ENCODE measurements around the gene DNAJC15.
"Not testable (repeated sequence)": the region's sequence is repeated elsewhere in the genome, so short reads cannot be mapped to it uniquely, and the experiment has no call there.

DNAJC15 gene

DNA sequence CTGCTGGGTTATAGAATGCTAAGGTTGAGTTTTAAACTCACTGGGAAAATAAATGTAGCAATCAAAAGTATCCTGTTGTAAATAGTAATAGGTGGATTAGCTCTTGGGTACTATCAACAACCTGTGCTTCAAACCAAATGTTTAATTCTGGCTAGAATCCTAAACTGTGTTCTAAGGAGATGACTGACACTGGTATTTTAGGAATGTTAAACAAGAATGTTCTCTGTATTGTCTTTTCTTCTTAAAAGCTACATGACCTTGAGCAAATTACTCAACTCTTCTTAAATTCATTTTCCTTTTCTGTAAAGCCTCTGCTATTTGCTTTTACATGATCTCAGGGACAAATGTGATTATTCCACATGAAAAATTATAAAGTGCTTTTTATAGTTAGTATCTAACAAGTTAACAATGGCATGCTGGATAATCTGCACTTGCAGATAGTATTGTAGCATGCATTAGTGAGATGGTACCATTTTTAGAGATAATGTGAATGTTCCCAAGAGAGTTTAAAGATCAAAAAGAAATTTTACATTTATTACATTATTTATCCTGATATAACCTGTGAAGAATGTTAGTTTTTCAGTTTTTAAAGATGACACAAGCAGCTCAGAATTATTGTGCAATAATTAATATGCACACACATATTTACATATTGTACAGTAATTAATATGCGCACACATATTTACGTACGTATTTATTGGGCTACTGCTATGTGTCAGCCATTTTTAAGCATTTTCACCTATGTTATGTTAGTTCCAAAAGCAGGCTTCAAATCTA is 17.7 kb upstream of the DNAJC15 start:
- DNase-seq (ENCODE audit: low spot score): peak; percentile 53

- peak; percentile 33 for DNase-seq (ENCODE audit: low spot score)
Observed at GRCh38 chr13:43006893-43007631, 16.3 kb upstream of the DNAJC15 start.

GRCh38 chr13:43008596-43008995 is 14.8 kb upstream of the DNAJC15 start:
- DNase-seq (ENCODE audit: low spot score): no peak

- DNase-seq (ENCODE audit: low spot score): peak; percentile 51
Observed at GRCh38 chr13:43009506-43009905, 13.9 kb upstream of the DNAJC15 start.

DNA sequence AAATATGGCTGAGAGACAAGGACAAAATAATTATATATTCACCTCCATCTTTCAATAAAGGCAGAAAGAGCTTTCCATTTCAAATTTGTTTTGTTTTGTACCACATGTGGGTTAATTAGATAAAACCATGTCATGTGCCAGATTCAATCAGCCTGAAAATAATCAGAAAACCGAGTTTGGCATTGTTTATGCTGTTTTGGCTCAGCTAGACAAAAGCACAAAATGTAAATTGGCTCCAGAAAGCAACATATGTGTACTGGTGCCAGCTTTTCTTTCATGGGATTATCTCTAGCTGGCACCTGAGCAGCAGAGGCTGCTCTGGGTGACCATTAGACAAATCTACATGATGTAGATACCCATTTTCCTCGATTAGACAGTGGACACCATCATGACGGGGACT is 9.2 kb upstream of the DNAJC15 start:
- DNase-seq (ENCODE audit: low spot score): no peak

DNA sequence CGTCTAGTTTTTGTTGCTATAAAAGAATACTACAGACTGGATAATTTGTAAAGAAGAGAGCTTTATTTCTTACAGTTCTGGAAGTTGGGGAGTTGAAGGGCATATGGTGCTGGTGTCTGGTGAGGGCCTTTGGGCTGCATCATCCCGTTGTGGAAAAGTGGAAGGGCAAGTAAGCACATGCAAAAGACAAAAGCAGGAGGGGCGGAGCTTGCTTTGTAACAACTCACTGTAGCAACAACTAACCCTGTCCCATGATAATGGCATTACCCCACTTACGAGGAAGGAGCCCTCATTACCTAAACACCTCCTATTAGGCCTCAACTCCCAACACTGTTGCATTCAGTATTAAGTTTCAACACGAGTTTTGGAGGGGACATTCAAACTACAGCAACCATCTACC is 7.2 kb upstream of the DNAJC15 start:
- DNase-seq (ENCODE audit: low spot score): no peak

DNA sequence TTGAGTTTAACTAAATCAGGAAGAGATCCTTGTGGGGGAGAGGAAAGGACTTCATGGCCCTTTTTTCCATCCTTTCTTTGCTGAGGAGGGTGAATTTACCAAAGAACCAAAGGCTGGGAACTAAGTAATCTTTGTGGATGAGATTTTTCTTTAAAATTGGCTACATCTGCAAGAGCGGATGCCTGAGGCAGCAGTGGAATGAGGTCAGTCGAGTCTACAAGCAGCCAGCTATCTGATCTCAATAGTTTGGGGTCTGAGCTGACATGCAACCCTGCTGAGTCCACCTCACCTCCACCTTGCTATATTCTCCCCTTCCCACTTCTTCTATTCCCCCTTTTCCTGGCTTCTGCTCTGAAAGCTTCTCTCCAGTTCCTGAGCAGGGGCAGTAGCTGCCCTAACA is 3.6 kb upstream of the DNAJC15 start:
- peak; percentile 25 for DNase-seq (ENCODE audit: low spot score)

GRCh38 chr13:43020794-43021193 is 2.6 kb upstream of the DNAJC15 start:
- no peak for DNase-seq (ENCODE audit: low spot score)

DNA sequence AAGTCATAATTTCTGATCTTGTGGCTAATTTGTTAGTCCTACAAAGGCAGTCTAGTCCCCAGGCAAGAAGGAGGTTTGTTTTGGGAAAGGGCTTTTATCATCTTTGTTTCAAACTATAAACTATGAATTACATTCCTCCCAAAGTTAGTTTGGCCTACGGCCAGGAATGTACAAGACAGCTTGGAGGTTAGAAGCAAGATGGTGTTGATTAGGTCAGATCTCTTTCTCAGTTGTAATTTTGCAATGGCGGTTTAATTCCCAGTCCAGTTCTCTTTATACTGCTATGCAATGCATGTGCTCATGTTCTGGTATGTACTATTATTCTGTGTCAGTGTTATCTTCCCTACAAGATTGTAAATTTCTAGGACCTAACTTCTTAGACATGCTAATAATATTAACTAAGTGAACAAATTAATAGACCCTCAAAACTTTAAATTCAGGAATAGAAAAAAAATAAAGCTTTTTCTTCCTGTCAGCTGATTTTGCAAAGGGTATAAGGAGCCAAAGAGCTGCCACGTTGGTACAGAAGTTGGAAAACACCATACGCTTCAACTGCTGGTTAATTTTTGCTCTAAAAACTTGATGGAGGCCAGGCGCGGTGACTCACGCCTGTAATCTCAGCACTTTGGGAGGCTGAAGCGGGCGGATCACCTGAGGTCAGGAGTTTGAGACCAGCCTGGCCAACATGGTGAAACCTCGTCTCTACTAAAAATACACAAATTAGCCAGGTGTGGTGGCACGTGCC is 1.3 kb upstream of the DNAJC15 start:
- DNase-seq (ENCODE audit: low spot score): peak; percentile 16

GRCh38 chr13:43022934-43023288 is 475 bp upstream of the DNAJC15 start:
- no peak for DNase-seq (ENCODE audit: low spot score)

DNA sequence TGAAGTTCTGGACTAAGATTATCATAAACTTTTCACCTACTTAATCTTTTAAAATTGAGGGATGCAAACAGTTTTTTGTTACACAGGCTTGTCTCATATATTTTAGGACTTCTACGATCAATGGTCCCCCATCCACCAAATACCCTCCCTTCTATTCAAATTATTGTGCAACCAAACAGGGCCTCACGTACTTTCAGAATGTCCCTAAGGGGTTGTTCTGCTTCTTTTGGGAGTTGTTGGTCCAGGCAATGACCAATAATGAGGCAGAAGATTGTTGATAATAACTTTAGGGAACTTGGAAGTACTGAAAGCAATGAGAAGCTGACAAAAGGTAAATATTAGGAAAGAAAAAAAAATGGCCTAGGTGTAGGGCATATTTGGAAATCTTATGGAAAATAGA is 2.9 kb downstream of the DNAJC15 start:
- DNase-seq (ENCODE audit: low spot score): no peak

- DNase-seq (ENCODE audit: low spot score): no peak
Observed at GRCh38 chr13:43030548-43030947, 7.2 kb downstream of the DNAJC15 start.

DNA sequence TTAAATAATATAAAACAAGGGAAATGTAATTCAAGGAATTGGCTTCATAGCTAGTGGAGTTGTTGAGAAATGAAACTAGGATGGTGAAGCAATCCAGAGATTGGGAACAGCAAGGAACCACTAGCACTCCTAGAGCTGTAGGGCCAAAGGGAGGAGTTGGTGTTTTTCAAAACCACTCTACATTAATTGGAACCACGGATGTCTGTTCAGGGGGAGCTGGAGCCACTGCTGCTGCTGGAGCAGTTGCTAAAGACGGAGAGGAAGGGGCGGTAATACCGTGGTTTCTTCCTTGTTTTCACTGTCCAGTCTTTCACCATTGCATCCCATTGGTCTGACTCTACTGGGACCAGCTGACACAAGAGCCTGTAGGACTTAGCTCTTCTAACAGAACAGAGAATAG is 8.5 kb downstream of the DNAJC15 start:
- no peak for DNase-seq (ENCODE audit: low spot score)

DNA sequence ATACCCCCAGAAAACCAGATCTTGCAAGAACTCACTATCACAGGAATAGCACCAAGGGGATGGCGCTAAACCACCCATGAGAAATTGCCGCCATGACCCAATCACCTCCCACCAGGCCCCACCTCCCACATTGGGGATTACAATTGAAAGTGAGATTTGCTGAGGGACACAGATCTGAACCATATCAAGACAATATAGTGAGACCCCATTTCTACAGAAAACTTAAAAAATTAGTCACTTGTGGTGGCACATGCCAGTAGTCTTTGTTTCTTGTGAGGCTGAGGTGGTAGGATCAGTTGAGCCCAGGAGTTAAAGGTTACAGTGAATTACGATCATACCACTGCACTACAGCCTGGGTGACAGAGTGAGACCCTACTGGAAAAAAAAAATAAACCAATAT is 9.7 kb downstream of the DNAJC15 start:
- no peak for DNase-seq (ENCODE audit: low spot score)

DNA sequence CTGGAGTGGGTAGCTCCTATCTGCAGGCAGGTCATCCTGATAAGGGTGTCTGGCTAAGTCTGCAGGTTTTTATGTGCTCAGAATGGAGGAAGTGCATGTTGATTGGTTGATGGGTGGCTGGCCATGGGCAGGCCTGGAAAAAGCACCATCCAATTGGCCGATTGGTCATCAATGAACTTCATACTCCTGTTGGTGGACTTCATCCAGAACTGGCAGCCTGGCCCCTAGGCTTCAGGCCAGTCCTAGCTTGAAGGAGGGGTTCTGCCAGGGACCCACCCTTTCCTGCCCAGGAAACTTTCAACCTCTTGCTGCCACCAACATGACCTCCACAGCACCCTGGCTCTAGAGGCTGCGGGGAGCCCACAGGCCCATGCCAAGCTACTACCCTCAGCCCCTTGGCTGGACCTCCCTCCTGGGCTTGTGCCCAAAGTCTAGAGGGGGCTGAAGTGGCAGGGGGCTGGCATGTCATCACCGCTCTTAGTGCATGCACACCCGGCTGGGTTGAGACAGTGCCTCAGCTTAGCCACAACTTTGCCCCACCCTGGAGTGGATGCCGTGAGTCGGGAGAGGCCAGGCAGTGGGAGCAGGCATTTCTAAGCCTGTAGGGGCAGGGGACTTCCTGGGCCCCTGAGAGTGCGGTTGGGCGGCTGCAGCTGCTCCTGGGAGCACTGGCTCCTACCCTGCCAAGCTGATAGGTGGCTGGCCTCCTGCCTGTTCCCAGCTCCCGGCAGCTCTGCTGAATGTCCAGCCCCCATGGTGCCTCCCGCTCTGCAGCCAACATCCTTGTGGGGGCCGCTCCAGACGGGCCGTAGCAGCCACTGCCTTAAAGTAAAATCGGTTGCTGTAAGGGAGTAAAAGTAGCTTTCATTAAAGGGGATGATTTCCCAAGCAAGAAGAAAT is 13.2 kb downstream of the DNAJC15 start:
- no peak for DNase-seq (ENCODE audit: low spot score)

DNA sequence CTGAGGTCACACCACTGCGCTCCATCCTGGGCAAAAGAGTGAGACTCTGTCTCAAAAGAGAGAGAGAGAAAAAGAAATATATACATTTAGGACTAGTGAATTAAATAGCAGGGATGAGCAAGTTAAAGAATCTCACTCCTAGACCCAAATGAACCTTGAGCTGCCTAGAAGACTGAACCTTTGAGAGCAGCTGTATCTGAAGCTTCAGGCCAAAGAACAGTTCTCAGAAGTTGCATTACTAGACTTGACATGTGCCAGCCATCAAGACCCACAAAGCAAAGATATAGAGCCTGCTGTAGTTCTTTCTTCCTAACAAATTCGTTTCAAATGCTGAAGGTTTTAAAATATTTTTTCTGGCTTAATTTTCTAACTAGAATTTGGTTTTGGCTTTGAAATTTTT is 16.6 kb downstream of the DNAJC15 start:
- no peak for DNase-seq (ENCODE audit: low spot score)

GRCh38 chr13:43040581-43041368 is 17.4 kb downstream of the DNAJC15 start:
- not testable (repeated sequence) for DNase-seq (ENCODE audit: low spot score)

- DNase-seq (ENCODE audit: low spot score): no peak
Observed at GRCh38 chr13:43041369-43041921, 18.1 kb downstream of the DNAJC15 start.

DNA sequence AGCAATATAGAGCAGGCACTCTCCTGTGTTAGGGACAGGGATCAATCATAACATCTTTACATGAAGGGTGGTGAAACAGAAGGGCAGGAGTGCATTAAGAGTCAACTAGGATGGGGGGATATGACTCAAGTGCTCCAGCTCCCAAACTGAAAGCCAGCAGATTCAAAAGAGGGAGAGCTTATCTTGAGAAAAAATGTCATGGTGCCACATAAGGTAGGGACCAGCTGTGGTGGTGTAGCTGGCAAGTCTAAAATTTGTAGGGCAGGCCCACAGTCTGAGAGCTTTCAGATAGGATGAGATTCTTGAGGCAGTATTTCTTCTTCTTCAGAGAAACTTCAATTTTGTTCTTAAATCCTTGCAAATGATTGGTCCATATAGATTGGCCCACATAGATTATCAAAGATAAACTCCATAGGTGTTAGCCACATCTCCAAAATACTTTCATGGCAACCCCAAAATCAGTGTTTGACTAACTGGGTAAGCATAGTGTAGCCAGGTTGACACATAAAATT is 19.1 kb downstream of the DNAJC15 start:
- no peak for DNase-seq (ENCODE audit: low spot score)

DNA sequence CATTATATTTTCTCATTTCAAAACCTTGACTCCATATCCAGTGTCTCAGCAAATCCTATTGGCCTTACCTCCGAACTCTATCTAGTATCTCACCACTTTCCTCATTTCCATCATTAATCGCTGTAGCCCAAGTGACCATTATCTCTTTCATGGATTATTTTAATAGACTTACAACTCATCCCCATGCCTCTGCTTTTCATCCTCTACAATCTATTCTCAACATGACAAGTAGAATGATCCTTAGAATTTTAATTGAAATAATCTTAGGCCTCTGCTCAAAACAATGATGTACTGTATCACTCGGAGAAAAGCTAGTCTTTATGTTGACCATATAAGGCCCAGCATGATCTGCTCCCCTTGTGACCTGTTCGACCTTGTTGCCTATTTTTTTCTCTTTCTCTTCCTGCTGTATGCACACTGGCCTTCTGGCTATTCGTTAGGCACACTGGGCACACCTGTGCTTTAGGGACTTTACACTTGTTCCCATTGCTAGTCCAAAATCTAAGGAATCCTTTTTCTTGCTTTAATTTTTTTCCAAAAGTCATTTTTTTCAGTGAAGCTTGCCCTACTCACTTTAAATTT is 21.4 kb downstream of the DNAJC15 start:
- no peak for DNase-seq (ENCODE audit: low spot score)

Measured in GM03348 (cell line).